Measurements from ENCODE around the gene APOD.
"Not testable (repeated sequence)": the region's sequence is repeated elsewhere in the genome, so short reads cannot be mapped to it uniquely, and the experiment has no call there.

APOD gene

DNA sequence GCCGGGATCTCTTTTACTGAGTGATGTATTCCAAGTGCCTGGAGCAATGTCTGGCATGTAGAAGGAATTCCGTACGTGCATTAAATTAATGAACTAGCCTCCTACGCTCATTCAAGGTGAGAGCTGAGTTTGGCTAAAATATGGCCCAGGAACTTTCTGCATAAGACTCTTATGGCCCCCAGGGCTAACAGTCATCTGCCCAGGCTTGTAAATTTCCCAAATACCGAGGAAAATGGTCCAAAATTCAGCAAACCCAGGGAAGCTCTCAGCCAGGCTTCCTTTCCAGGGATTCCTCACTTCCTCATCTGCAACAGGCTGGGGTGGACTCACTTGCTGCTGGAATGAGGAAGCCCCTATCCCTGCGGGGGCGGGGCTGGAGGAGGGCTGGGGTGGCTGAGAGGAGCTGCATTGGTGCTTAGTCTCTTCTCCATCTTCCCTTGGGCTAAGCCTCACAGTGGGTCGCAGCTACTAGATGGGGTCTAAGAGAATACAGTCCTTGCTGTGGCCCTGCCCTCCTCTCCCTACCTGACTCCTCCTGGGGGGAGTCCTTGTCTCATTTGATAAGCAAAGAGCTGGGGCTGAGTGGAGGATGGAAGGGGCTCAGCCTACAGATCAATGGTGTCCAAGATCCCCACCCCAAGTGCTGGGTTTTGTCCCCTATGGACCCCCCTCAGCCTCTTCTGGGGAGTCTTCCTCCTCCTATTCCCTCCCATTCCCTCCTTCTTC, 28.5 kb upstream of the APOD start:
- Histone ChIP-seq H3K79me2 (ENCODE audit: insufficient read depth, low read depth) (no peaks in the 10 kb centered on the region), H2AFZ (ENCODE audit: low read depth) (no peak overlapping the region), H3K4me1 (ENCODE audit: low read depth, poor library complexity, severe bottlenecking) (no peaks in the 10 kb centered on the region), H3K9ac (no peak overlapping the region), H3K36me3 (ENCODE audit: insufficient read depth) (no peaks in the 10 kb centered on the region), H3K27ac (no peak overlapping the region), H4K20me1 (ENCODE audit: insufficient read depth) (no peaks in the 10 kb centered on the region), H3K4me3 (IDR thresholded peaks at IDR 0.05; ENCODE audit: insufficient read depth, low read depth, low read length) (no peak overlapping the region), H3K4me2 (no peak overlapping the region), H3K27me3 (ENCODE audit: insufficient read depth, low read depth) (no peaks in the 10 kb centered on the region)
- no peak for TF ChIP-seq CTCF (conservative IDR thresholded peaks at IDR 0.05; ENCODE audit: low read depth, low read length)

GRCh38 chr3:195609229-195609628, 25.5 kb upstream of the APOD start:
- Histone ChIP-seq H2AFZ (ENCODE audit: low read depth) (no peak overlapping the region), H3K4me3 (IDR thresholded peaks at IDR 0.05; ENCODE audit: insufficient read depth, low read depth, low read length) (no peak overlapping the region), H3K27ac (no peak overlapping the region), H3K27me3 (ENCODE audit: insufficient read depth, low read depth) (no peaks in the 10 kb centered on the region), H4K20me1 (ENCODE audit: insufficient read depth) (no peaks in the 10 kb centered on the region), H3K36me3 (ENCODE audit: insufficient read depth) (no peaks in the 10 kb centered on the region), H3K9ac (no peak overlapping the region), H3K4me2 (no peak overlapping the region), H3K79me2 (ENCODE audit: insufficient read depth, low read depth) (no peaks in the 10 kb centered on the region), H3K4me1 (ENCODE audit: low read depth, poor library complexity, severe bottlenecking) (no peaks in the 10 kb centered on the region)
- no peak for TF ChIP-seq CTCF (conservative IDR thresholded peaks at IDR 0.05; ENCODE audit: low read depth, low read length)

GRCh38 chr3:195601785-195602184, 18.0 kb upstream of the APOD start:
- not testable (repeated sequence) for H4K20me1 ChIP-seq (ENCODE audit: insufficient read depth); H3K79me2 ChIP-seq (ENCODE audit: insufficient read depth, low read depth); H3K27me3 ChIP-seq (ENCODE audit: insufficient read depth, low read depth)

GRCh38 chr3:195601382-195601781, 17.6 kb upstream of the APOD start:
- Histone ChIP-seq H3K9ac (no peak overlapping the region), H3K27ac (no peak overlapping the region), H3K27me3 (ENCODE audit: insufficient read depth, low read depth) (no peaks in the 10 kb centered on the region), H3K4me3 (IDR thresholded peaks at IDR 0.05; ENCODE audit: insufficient read depth, low read depth, low read length) (no peak overlapping the region), H3K4me1 (ENCODE audit: low read depth, poor library complexity, severe bottlenecking) (no peaks in the 10 kb centered on the region), H3K36me3 (ENCODE audit: insufficient read depth) (no peaks in the 10 kb centered on the region), H3K4me2 (no peak overlapping the region), H3K79me2 (ENCODE audit: insufficient read depth, low read depth) (no peaks in the 10 kb centered on the region), H4K20me1 (ENCODE audit: insufficient read depth) (no peaks in the 10 kb centered on the region), H2AFZ (ENCODE audit: low read depth) (no peak overlapping the region)
- TF ChIP-seq CTCF (conservative IDR thresholded peaks at IDR 0.05; ENCODE audit: low read depth, low read length), result no peak

More at GRCh38 chr3:195601785-195602184, 18.0 kb upstream of the APOD start:
- not testable (repeated sequence) for H3K4me2 ChIP-seq; H3K27ac ChIP-seq; H2AFZ ChIP-seq (ENCODE audit: low read depth); H3K4me1 ChIP-seq (ENCODE audit: low read depth, poor library complexity, severe bottlenecking); H3K36me3 ChIP-seq (ENCODE audit: insufficient read depth); H3K9ac ChIP-seq; H3K4me3 ChIP-seq (IDR thresholded peaks at IDR 0.05; ENCODE audit: insufficient read depth, low read depth, low read length)

GRCh38 chr3:195599926-195600325, 16.2 kb upstream of the APOD start:
- H3K4me3 ChIP-seq (IDR thresholded peaks at IDR 0.05; ENCODE audit: insufficient read depth, low read depth, low read length); H3K4me2 ChIP-seq; H3K79me2 ChIP-seq (ENCODE audit: insufficient read depth, low read depth); H4K20me1 ChIP-seq (ENCODE audit: insufficient read depth); H3K36me3 ChIP-seq (ENCODE audit: insufficient read depth); H3K4me1 ChIP-seq (ENCODE audit: low read depth, poor library complexity, severe bottlenecking); H2AFZ ChIP-seq (ENCODE audit: low read depth); H3K9ac ChIP-seq; H3K27ac ChIP-seq; H3K27me3 ChIP-seq (ENCODE audit: insufficient read depth, low read depth): not testable (repeated sequence)

DNA sequence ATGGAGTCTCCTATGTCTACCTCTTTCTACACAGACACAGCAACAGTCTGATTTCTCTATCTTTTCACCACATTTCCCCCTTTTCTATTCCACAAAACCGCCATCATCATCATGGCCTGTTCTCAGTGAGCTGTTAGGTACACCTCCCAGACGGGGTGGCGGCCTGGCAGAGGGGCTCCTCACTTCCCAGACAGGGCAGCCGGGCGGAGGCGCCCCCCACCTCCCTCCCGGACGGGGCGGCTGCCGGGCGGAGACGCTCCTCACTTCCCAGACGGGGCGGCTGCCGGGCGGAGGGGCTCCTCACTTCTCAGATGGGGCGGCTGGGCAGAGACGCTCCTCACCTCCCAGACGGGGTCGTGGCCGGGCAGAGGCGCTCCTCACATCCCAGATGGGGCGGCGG, 15.8 kb upstream of the APOD start:
- not testable (repeated sequence) for H3K4me2 ChIP-seq; H3K27ac ChIP-seq; H3K4me1 ChIP-seq (ENCODE audit: low read depth, poor library complexity, severe bottlenecking); H3K4me3 ChIP-seq (IDR thresholded peaks at IDR 0.05; ENCODE audit: insufficient read depth, low read depth, low read length); H3K79me2 ChIP-seq (ENCODE audit: insufficient read depth, low read depth); H3K9ac ChIP-seq; H3K36me3 ChIP-seq (ENCODE audit: insufficient read depth); H3K27me3 ChIP-seq (ENCODE audit: insufficient read depth, low read depth); H4K20me1 ChIP-seq (ENCODE audit: insufficient read depth); H2AFZ ChIP-seq (ENCODE audit: low read depth)

Data from KMS-11 (cell line).